NCI-H128 (cell line): ENCODE data around the gene SLX4.

Source experiments
- DNase-seq: peaks from one replicate; lab custom pipeline; 2025; ENCODE audit not compliant: unreplicated experiment; lab: John Stamatoyannopoulos, UW

Gene SLX4

GRCh38 chr16:3599922-3600321 lies 11.5 kb downstream of the SLX4 start:
- no peak for DNase-seq

DNA sequence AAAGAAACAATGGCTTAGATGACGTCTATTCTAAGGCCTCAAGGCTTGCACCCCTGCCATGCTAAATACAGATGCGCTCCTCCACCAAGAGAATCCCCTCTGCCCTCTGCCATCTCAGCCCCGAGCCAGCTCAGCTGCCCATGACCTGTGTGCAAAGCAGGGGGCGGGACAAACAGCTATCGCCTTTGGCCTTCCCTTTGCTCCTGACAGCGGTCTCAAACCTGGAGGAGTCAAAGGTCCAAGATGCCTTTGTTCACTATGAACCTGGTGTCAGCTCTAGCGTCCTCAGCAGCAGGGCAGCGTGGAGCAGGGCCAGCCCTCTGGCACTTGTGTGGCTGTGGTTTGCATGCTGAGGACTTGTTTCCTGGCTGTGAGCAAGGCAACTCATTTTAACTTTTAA lies 12.3 kb downstream of the SLX4 start:
- DNase-seq: no peak

GRCh38 chr16:3598236-3598635 lies 13.2 kb downstream of the SLX4 start:
- DNase-seq: no peak

GRCh38 chr16:3597676-3598075 lies 13.7 kb downstream of the SLX4 start:
- DNase-seq: no peak

DNA sequence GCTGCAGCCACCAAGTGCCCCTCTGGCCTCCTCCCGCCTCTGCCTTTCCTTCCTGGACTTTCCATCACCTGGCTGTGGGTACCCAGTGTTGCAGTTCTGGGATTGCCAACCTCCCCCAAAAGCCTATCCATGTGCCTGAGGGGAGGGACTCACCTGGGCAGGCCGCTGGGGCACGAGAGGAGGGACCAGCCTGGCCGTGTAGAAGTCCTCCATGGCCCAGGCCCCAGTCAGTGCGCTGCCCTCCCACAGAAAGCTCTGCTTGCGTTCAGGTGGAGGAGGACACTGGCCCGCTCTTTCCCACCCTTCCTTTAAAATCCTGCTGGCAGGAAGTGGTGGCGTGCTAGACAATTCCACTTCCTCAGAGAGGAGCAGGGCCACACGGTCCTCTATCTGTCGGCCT lies 14.2 kb downstream of the SLX4 start:
- DNase-seq: no peak

- no peak for DNase-seq
These were observed 15.1 kb downstream of the SLX4 start for GRCh38 chr16:3596101-3596861.

GRCh38 chr16:3595521-3596021 lies 15.8 kb downstream of the SLX4 start:
- DNase-seq: no peak

DNA sequence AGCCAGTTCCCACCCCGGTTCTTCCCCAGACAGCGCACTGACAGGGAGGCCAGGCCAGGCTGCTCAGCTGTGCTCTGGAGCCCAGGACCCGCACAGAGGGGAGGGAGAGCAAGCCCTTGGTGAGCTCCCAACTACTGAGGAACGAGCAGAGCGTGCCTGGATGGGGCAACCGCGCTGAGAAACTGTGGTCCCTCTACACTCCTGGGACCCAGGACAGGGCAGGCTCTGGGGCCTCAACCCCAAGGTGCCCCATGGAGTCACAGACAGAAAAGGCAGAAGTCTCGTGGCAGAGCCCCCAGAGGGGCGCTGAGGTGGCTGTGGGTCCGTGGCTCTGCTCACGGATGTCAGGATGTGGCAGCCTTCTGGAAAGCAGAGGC lies 16.3 kb downstream of the SLX4 start:
- no peak for DNase-seq

DNA sequence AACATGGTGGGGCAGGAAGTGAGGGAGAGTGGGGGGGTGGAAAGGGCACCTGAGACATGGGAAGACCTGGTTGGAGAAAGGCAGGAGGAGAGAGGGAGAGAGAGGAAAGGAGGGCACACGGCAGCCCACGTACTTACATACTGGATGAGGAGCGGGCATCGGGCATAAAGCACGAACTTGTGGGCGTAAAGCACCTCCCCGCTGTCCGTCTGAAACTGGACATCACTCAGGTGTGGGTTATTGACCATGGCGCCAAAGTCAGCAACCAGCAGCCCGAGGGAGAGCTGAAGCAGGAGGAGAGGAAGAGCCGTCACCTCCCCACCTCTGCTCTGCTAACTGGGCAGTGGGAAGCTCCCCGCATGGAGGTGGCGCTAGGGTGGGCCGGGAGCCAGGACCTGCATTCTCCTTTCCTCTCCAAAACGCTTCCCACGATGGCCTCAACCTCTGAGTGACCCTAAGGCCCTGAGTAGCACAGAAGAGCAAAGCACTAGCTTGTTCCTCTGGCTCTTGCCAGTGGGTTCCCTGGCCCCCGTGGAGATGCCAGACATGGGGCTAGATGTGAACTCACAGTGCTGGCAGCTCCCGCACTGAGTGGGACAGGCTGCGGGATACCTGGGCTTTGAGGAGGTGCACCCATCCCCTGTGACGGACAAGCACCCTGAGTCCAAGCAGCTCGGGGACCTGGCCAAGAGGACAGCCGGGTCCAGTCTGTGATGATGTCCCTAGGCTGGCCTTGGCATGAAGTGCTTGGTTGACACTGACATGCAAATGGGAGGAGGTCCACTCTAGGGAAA lies 16.9 kb downstream of the SLX4 start:
- no peak for DNase-seq

- no peak for DNase-seq
These were observed 18.8 kb downstream of the SLX4 start for GRCh38 chr16:3592559-3592958.

- no peak for DNase-seq
These were observed 19.4 kb downstream of the SLX4 start for GRCh38 chr16:3591991-3592390.

GRCh38 chr16:3591436-3591803 lies 20.0 kb downstream of the SLX4 start:
- no peak for DNase-seq

DNA sequence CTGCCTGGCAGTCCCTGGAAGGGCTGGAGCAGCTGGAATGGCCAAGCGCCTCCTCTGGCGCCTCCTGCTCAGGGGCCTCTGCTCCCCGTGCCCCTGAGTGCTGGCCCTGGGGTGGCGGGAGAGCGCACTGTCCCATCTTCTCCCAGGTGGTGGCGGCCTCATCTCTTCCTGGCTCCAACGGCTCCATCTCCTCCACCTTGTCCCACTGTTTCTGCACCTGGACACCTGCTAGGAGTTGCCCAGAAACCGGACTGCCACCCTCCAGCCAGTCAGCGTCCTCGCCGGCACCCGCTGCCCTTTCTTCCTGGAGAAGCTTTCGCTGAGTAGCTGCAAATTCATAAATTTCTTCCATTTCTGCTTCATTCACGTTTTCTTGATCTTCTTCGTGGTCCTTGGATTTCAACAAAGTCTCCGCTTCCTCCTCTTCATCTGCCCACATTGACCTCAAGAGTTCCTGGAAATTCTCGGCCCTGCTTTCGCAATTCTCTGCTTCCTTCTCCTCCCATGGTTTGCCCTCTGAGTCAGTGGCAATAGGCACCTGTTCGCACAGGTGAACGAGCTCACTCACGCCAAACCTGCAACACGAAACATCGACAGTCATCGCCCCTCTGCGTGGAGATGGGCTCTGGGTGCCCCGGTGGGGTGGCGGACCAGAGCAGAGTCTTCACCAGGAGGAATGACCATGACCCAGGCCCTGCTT lies 20.5 kb downstream of the SLX4 start:
- no peak for DNase-seq

DNA sequence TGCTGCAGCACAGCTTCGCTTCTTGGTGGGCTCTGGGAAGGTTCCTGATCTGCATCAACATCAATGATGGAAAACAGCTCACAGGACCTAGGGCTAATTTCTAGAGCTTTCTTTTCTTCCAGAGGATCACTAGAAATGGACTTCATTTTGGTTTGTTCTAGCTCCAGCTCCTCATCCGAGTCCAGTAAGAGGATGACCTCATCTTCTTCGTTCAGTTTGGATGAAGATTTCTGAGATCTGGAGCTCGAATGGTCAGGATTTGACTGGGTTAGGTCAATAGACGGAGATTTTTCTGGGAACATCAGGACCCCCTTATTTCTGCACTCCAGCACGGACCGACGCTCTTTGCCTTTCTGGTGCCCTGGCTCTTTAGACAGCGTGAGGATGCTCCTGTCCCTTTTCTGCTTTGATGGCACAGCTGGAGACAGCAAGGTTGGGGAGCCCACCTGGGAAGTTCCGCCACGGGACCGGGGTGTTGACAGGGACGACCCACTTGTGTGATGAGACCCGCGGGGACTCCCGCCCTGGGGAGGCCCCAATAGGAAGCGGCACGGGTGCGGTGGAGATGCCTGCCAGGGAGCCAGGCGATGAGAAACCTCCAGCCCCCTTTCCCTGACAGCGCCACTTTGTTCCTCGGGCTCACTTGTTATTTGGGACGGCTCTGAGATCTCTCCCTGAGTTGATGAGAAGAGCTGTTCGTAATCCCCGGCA lies 21.3 kb downstream of the SLX4 start:
- no peak for DNase-seq

DNA sequence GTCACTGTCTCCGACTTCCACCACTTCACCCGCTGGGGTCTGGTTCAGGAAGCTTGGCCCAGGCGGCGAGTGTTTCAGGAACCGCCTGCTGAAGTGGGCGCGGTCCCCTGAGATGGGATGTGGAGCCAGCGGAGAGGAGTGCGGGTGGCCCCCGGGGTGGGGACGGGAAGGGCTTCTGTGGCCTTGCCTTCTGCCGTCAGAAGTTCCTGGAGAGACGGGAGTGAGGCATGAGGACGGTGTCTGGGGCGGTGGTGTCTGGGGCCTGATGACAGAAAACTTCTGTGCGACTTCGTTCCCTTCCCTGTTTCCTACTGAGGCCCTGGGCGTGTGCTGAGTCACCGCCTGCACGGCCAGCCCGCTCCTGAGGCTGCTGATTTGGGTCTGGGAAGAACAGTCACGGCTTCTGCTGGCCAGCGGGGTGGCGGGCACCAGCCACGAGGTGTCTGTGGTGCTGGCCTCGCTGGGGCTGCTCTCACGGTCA lies 21.9 kb downstream of the SLX4 start:
- DNase-seq: no peak

DNA sequence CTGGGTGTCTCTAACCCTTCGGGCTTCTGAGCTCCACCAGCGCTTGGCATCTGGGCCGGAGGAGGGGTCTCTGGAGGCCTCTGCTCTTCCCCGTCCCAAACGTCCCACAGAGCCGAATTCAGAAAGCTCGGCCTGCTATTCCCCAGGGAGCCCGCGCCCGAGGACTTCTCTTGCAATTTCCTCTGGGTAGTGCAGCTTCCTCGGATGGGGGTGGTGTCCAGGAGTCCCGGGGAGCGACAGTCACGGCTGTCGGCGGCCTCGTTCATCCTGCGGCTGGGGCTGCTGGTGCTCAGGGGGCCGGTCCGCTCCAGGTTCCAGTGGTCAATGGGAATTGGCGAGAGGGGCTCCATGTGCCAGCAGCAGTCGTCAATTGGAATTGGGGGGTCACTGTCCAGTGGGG lies 22.4 kb downstream of the SLX4 start:
- no peak for DNase-seq

DNA sequence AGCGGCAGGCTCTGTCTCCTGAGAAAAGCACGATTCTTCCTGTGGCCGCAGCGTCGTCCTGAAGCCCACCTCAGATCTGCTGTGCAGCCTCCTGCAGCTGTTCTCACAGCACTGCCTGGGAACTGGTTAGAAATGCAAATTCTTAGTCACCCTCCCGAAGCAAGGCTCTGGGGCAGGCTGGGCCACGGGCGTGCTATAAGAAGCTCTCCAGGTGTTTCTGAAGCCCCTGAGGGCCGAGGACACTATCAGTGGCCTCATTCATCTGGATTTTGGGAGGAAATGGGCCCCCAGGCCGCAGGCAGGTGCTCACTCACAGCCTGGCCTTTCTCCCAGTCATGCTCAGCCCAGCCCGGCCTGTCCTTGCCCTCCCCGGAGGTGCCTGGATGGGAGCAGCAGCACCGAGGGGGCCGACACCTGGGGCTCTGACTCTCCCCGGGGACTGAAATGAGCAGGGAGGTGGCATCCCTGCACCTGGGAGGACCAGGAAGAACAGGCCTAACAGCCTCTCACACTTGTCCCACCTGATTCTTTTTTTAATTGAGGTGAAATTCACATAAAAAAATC lies 23.8 kb downstream of the SLX4 start:
- no peak for DNase-seq

DNA sequence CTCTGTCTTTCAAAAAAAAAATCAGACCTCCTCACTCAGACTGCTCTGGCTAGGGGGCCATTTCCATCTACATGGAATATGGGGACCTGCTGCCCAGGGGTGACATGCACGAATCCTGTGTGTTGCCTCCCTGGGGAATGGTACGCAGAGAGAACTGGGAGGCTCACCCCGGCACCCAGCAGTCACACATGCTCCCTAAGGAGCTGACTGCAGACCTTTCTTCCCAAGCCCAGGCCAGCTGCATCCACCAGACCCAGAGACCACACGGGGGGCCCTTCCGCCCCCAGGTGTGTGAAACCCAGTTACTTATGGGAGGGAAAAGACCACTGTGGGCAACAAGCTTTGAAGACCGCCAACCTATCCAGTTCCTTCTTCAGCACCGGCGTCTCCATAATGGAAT lies 27.0 kb downstream of the SLX4 start:
- DNase-seq: no peak

GRCh38 chr16:3583303-3584038 lies 27.9 kb downstream of the SLX4 start:
- no peak for DNase-seq
